Neural progenitor cell (in vitro differentiated cells): ENCODE results near the gene TNN. TPM values are rescaled to one million over a fixed set of nuclear protein-coding genes. Genes with fewer than 3 reads are reported as not detected.

ENCODE experiments used
- DNase-seq: peaks from one replicate; pipeline ENCODE4 v3.0.0-alpha.2; 2016; ENCODE audit warnings: low spot score
- H2AFZ ChIP-seq: fragments of 200-600 bp; sonication (generic); replicated peaks from 2 replicates; pipeline ENCODE4 v1.6.1; 2016; ENCODE audit warnings: antibody characterized with exemption
- H3F3A ChIP-seq: fragments of 200-600 bp; sonication (generic); 2 replicates; pipeline ENCODE4 v1.6.1; 2016; ENCODE audit warnings: antibody characterized with exemption, low read depth
- H3K27ac ChIP-seq: fragments of 200-600 bp; sonication (generic); 2 replicates; pipeline ENCODE4 v1.5.1; 2016; ENCODE audit warnings: mild to moderate bottlenecking
- H3K27me3 ChIP-seq: fragments of 200-600 bp; sonication (generic); 2 replicates; pipeline ENCODE4 v1.6.1; 2016; ENCODE audit warnings: mild to moderate bottlenecking, moderate library complexity
- H3K36me3 ChIP-seq: fragments of 200-600 bp; sonication (generic); 2 replicates; pipeline ENCODE4 v1.5.1; 2016
- H3K4me1 ChIP-seq: fragments of 200-600 bp; sonication (generic); 2 replicates; pipeline ENCODE4 v1.6.1; 2016; ENCODE audit warnings: mixed run types
- H3K4me2 ChIP-seq: fragments of 200-600 bp; sonication (generic); 2 replicates; pipeline ENCODE4 v1.6.1; 2016
- H3K4me3 ChIP-seq: fragments of 200-600 bp; sonication (generic); 2 replicates; pipeline ENCODE4 v1.5.1; 2016
- H3K79me2 ChIP-seq: fragments of 200-600 bp; sonication (generic); 2 replicates; pipeline ENCODE4 v1.6.1; 2016; ENCODE audit warnings: low read depth
- H3K9ac ChIP-seq: fragments of 200-600 bp; sonication (generic); 2 replicates; pipeline ENCODE4 v1.6.1; 2016
- H3K9me3 ChIP-seq: fragments of 200-600 bp; sonication (generic); 2 replicates; pipeline ENCODE4 v1.5.1; 2016; ENCODE audit warnings: low read depth
- H4K20me1 ChIP-seq: fragments of 200-600 bp; sonication (generic); 2 replicates; pipeline ENCODE4 v1.6.1; 2016; ENCODE audit warnings: low read depth
- H3K27ac Mint-ChIP-seq: 3 replicates; pipeline ENCODE4 v1.8.0; 2021; ENCODE audit warnings: mixed read lengths
- H3K27me3 Mint-ChIP-seq: 2 replicates; pipeline ENCODE4 v1.8.0; 2022; ENCODE audit warnings: low read depth, mild to moderate bottlenecking, inconsistent platforms, moderate library complexity, mixed read lengths; ENCODE audit not compliant: insufficient read depth
- H3K36me3 Mint-ChIP-seq: 3 replicates; pipeline ENCODE4 v1.8.0; 2021; ENCODE audit warnings: mixed read lengths
- H3K4me1 Mint-ChIP-seq: 3 replicates; pipeline ENCODE4 v1.8.0; 2021; ENCODE audit warnings: mixed read lengths
- H3K4me3 Mint-ChIP-seq: 3 replicates; pipeline ENCODE4 v1.8.0; 2021; ENCODE audit warnings: mild to moderate bottlenecking, moderate library complexity, mixed read lengths
- H3K9me3 Mint-ChIP-seq: 3 replicates; pipeline ENCODE4 v1.8.0; 2020; ENCODE audit warnings: mixed read lengths
- EZH2 ChIP-seq: fragments of 200-600 bp; sonication (generic); IDR thresholded peaks from 2 replicates; pipeline ENCODE4 v1.6.1; 2017; ENCODE audit warnings: antibody characterized with exemption, mild to moderate bottlenecking, moderate library complexity
- EZH2phosphoT487 ChIP-seq: fragments of 200-600 bp; sonication (generic); IDR thresholded peaks from 2 replicates; pipeline ENCODE4 v1.6.1; 2017; ENCODE audit warnings: antibody characterized with exemption
- total RNA-seq: library from RNA; depleted of rRNA; stranded (reverse); fragments of >200 nt; gene quantifications from 2 replicates; pipeline ENCODE4 v1.2.3, GENCODE V29; 2015; ENCODE audit warnings: low replicate concordance
- TF ChIP-seq, protein P1 (sequence below): fragments of 200-600 bp; sonication (generic); IDR thresholded peaks from 2 replicates; pipeline ENCODE4 v1.5.1; 2017; ENCODE audit warnings: antibody characterized with exemption, mild to moderate bottlenecking

TNN gene
- total RNA-seq, 1 donor from 2014 or later: not detected

DNA sequence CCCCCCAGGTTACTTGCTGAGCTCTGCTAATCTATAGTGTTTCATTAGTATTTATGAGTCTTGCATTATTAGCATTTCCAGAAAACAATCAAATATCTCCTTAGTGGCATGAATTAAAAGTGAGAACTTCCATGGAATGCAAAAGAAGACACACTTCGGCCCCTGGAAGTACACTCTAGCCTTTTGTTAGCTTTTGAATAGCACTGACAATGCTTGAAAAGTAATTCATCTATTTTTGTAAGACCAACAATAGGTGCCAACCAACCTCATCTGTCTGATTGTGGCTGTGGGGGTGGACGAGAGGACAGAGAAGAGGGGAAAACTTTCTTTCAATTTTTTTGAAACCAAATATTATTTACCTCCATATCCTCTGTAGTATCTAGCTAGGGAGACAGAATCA, 97.1 kb downstream of the TNN start:
- no peaks in the 10 kb centered on the region for H3K9me3 Mint-ChIP-seq
- Histone ChIP-seq H3K27ac (no peak overlapping the region), H3K27me3 (no peaks in the 10 kb centered on the region), H3K9me3 (no peaks in the 10 kb centered on the region), H3K9ac (no peak overlapping the region), H2AFZ (no peak overlapping the region), H3K4me2 (no peak overlapping the region), H3K4me1 (no peaks in the 10 kb centered on the region), H3K4me3 (no peak overlapping the region), H3F3A (no peaks in the 10 kb centered on the region), H4K20me1 (no peaks in the 10 kb centered on the region), H3K36me3 (no peaks in the 10 kb centered on the region), H3K79me2 (no peaks in the 10 kb centered on the region)
- TF ChIP-seq EZH2 (no peak), EZH2phosphoT487 (no peak)
- TF ChIP-seq, protein P1, sequence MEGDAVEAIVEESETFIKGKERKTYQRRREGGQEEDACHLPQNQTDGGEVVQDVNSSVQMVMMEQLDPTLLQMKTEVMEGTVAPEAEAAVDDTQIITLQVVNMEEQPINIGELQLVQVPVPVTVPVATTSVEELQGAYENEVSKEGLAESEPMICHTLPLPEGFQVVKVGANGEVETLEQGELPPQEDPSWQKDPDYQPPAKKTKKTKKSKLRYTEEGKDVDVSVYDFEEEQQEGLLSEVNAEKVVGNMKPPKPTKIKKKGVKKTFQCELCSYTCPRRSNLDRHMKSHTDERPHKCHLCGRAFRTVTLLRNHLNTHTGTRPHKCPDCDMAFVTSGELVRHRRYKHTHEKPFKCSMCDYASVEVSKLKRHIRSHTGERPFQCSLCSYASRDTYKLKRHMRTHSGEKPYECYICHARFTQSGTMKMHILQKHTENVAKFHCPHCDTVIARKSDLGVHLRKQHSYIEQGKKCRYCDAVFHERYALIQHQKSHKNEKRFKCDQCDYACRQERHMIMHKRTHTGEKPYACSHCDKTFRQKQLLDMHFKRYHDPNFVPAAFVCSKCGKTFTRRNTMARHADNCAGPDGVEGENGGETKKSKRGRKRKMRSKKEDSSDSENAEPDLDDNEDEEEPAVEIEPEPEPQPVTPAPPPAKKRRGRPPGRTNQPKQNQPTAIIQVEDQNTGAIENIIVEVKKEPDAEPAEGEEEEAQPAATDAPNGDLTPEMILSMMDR: no peak
- no peak for DNase-seq
- no peaks in the 10 kb centered on the region for H3K36me3 Mint-ChIP-seq
- H3K4me1 Mint-ChIP-seq: peaks cover 2% of the 10 kb centered on the region
- H3K27me3 Mint-ChIP-seq: peaks cover 10% of the 10 kb centered on the region
- H3K4me3 Mint-ChIP-seq: no peak overlapping the region
- no peak overlapping the region for H3K27ac Mint-ChIP-seq

DNA sequence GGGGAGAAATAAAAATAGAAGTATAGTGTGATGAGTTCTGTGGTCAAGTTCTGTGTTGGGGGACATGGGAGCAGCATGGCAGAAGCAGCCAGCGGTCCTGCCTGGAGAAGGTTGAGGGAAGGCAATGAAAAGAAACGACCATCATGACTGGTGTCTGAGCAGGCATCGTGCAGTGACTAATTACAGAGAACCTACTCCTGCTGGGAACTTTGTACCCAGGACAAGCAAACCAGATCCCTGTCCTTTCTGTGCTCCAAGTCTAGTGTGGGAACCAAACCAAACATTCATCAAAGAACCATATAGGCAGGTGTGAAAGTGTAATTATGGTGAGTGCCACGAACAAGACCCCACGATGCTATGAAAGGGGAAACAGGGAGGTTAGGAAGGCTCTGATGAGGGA, 99.1 kb downstream of the TNN start:
- Histone ChIP-seq H3K79me2 (no peaks in the 10 kb centered on the region), H3K9me3 (no peaks in the 10 kb centered on the region), H3K36me3 (no peaks in the 10 kb centered on the region), H3K9ac (no peak overlapping the region), H3K4me3 (no peak overlapping the region), H4K20me1 (no peaks in the 10 kb centered on the region), H3K4me2 (no peak overlapping the region), H3K27ac (no peak overlapping the region), H3K4me1 (no peaks in the 10 kb centered on the region), H2AFZ (no peak overlapping the region), H3K27me3 (no peaks in the 10 kb centered on the region), H3F3A (no peaks in the 10 kb centered on the region)
- Mint-ChIP-seq H3K4me3 (no peak overlapping the region), H3K27ac (no peak overlapping the region), H3K4me1 (peaks cover 2% of the 10 kb centered on the region), H3K27me3 (peaks cover 7% of the 10 kb centered on the region), H3K9me3 (no peaks in the 10 kb centered on the region), H3K36me3 (no peaks in the 10 kb centered on the region)
- TF ChIP-seq EZH2 (no peak), EZH2phosphoT487 (no peak)
- TF ChIP-seq, protein P1: no peak
- no peak for DNase-seq

DNA sequence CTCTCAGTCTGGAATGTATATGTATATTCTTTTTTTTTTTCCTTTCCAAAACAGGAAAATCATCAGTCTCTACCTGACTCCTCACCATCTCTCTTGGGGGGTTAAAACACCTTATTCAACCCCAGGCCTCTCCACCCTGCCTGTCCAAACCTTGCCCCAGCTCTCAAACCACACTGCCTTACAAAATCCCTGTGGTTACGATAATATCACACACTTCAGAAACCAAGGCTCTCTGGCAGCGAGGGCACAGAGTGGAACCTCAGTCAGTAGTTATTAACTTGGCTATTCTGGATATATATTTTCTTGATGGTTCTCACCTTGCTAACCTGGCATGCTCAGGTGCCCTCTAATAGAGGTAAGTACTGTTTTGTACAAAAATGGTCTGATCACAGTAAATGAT, 100.2 kb downstream of the TNN start:
- no peaks in the 10 kb centered on the region for H3K9me3 Mint-ChIP-seq
- TF ChIP-seq, protein P1: no peak
- TF ChIP-seq EZH2phosphoT487 (no peak), EZH2 (no peak)
- no peaks in the 10 kb centered on the region for H3F3A ChIP-seq
- no peak for DNase-seq
- peaks cover 4% of the 10 kb centered on the region for H3K27me3 Mint-ChIP-seq
- H3K9me3 ChIP-seq: no peaks in the 10 kb centered on the region
- H3K79me2 ChIP-seq: no peaks in the 10 kb centered on the region
- no peaks in the 10 kb centered on the region for H3K27me3 ChIP-seq
- no peak overlapping the region for H2AFZ ChIP-seq
- H3K36me3 Mint-ChIP-seq: no peaks in the 10 kb centered on the region
- H4K20me1 ChIP-seq: no peaks in the 10 kb centered on the region
- H3K4me1 ChIP-seq: no peaks in the 10 kb centered on the region
- no peak overlapping the region for H3K27ac ChIP-seq
- no peak overlapping the region for H3K27ac Mint-ChIP-seq
- no peak overlapping the region for H3K9ac ChIP-seq
- H3K36me3 ChIP-seq: no peaks in the 10 kb centered on the region
- H3K4me1 Mint-ChIP-seq: peaks cover 2% of the 10 kb centered on the region
- no peak overlapping the region for H3K4me3 Mint-ChIP-seq
- no peak overlapping the region for H3K4me2 ChIP-seq
- no peak overlapping the region for H3K4me3 ChIP-seq
